Stimulated activated CD8-positive, alpha-beta memory T cell treated with anti-CD3 and anti-CD28 coated beads, Interleukin-4, amount 100 ng/mL, for 4 hours (primary cell): ENCODE measurements around the gene MPHOSPH8.
A peak's percentile ranks its signal among the peaks of the same experiment; 100 is the strongest.

ENCODE experiments used
- DNase-seq, 2 donors: peaks; one replicate each; pipeline ENCODE4 v3.0.0-alpha.2; 2020; ENCODE audit warnings: low read depth in 2 of 2, low spot score in 1 of 2

Gene MPHOSPH8

GRCh38 chr13:19633479-19634255 is at the start of gene MPHOSPH8:
Gene MPHOSPH8, plus strand, starts transcription at chr13:19633659. Its CDS starts 90 bp downstream, at chr13:19633749.
- peak; percentile 83 to 85 for DNase-seq

GRCh38 chr13:19586904-19587634 is 46.4 kb upstream of the MPHOSPH8 start:
- DNase-seq, result peak; percentile 42 to 46

- DNase-seq, result no peak
These were observed 45.7 kb upstream of the MPHOSPH8 start for GRCh38 chr13:19587635-19588300.

GRCh38 chr13:19589312-19589711 is 44.1 kb upstream of the MPHOSPH8 start:
- DNase-seq, result no peak

- DNase-seq, result no peak
These were observed 43.0 kb upstream of the MPHOSPH8 start for GRCh38 chr13:19590423-19590822.

- DNase-seq, result no peak
These were observed 41.6 kb upstream of the MPHOSPH8 start for GRCh38 chr13:19591864-19592263.

GRCh38 chr13:19592657-19593180 is 40.7 kb upstream of the MPHOSPH8 start:
- no peak for DNase-seq

- DNase-seq, result no peak
These were observed 37.4 kb upstream of the MPHOSPH8 start for GRCh38 chr13:19596086-19596485.

- no peak for DNase-seq
These were observed 36.5 kb upstream of the MPHOSPH8 start for GRCh38 chr13:19596960-19597361.

GRCh38 chr13:19597523-19597922 is 35.9 kb upstream of the MPHOSPH8 start:
- no peak for DNase-seq

GRCh38 chr13:19601749-19602725 is 31.4 kb upstream of the MPHOSPH8 start:
- DNase-seq, result no peak

GRCh38 chr13:19604306-19604705 is 29.2 kb upstream of the MPHOSPH8 start:
- no peak for DNase-seq

- DNase-seq, result no peak
These were observed 28.1 kb upstream of the MPHOSPH8 start for GRCh38 chr13:19605161-19605955.

GRCh38 chr13:19606152-19606551 is 27.3 kb upstream of the MPHOSPH8 start:
- no peak for DNase-seq

- DNase-seq, result no peak
These were observed 26.7 kb upstream of the MPHOSPH8 start for GRCh38 chr13:19606737-19607136.

GRCh38 chr13:19607523-19608078 is 25.9 kb upstream of the MPHOSPH8 start:
- DNase-seq, result no peak

- DNase-seq, result no peak
These were observed 14.5 kb upstream of the MPHOSPH8 start for GRCh38 chr13:19618977-19619376.

- no peak for DNase-seq
These were observed 11.3 kb upstream of the MPHOSPH8 start for GRCh38 chr13:19622193-19622592.

- no peak for DNase-seq
These were observed 9.2 kb upstream of the MPHOSPH8 start for GRCh38 chr13:19624265-19624664.
